Stomach (tissue), 4 donors: ENCODE data around the gene ACO2.
"Not testable (repeated sequence)": the region's sequence is repeated elsewhere in the genome, so short reads cannot be mapped to it uniquely, and the experiment has no call there.

Source experiments
- CTCF ChIP-seq, 7 experiments: fragments of 450-650 bp in 4 of 7; fragments of 200-600 bp in 3 of 7; sonication (generic) in 3 of 7; IDR thresholded peaks; one replicate each; pipeline ENCODE4 v1.5.1; 2016 to 2019; ENCODE audit warnings: antibody characterized with exemption in 7 of 7, control low read depth in 2 of 7, mild to moderate bottlenecking in 1 of 7
- EP300 ChIP-seq: sonication (generic); formaldehyde crosslinking; IDR thresholded peaks from one replicate; pipeline ENCODE4 v1.6.1; 2017; ENCODE audit warnings: antibody characterized with exemption
- POLR2A ChIP-seq, 4 donors: fragments of 450-650 bp; IDR thresholded peaks; one replicate each; pipeline ENCODE4 v1.6.1; 2016; ENCODE audit warnings: antibody characterized with exemption in 4 of 4, control low read depth in 2 of 4, mild to moderate bottlenecking in 1 of 4, moderate library complexity in 1 of 4
- POLR2AphosphoS5 ChIP-seq, 3 donors: sonication (generic); formaldehyde crosslinking; IDR thresholded peaks; one replicate each; pipeline ENCODE4 v1.6.1; 2016; ENCODE audit warnings: antibody characterized with exemption in 3 of 3

DNA sequence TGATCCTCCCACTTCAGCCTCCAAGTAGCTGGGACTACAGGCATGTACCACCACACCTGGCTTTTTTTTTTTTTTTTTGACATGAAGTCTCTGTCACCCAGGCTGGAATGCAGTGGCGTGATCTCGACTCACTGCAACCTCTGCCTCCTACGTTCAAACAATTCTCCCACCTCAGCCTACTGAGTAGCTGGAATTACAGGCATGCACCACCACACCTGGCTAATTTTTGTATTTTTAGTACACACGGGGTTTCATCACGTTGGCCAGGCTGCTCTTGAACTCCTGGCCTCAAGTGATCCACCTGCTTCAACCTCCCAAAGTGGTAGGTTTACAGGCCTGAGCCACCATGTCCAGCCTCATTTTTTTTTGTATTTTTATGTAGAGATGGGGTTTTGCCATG, 28.4 kb upstream of the ACO2 start:
- TF ChIP-seq CTCF (IDR thresholded peaks at IDR 0.05); POLR2A (IDR thresholded peaks at IDR 0.05); POLR2AphosphoS5 (IDR thresholded peaks at IDR 0.05); EP300: not testable (repeated sequence)
